GM19452 (cell line): ENCODE measurements around the gene PPM1L.

ENCODE experiments used
- ATAC-seq: cut with Tn5 transposase; IDR thresholded peaks from one replicate; pipeline ENCODE4 v1.9.1; 2021; ENCODE audit not compliant: unreplicated experiment

The PPM1L gene

GRCh38 chr3:160806094-160806493 is 50.1 kb downstream of the PPM1L start:
- no peak for ATAC-seq

- no peak for ATAC-seq
These were observed 50.7 kb downstream of the PPM1L start for GRCh38 chr3:160806686-160807085.

GRCh38 chr3:160808838-160809237 is 52.8 kb downstream of the PPM1L start:
- ATAC-seq = no peak

- ATAC-seq = no peak
These were observed 53.4 kb downstream of the PPM1L start for GRCh38 chr3:160809453-160809852.

GRCh38 chr3:160810362-160811236 is 54.6 kb downstream of the PPM1L start:
- no peak for ATAC-seq

GRCh38 chr3:160811237-160811548 is 55.2 kb downstream of the PPM1L start:
- no peak for ATAC-seq

- ATAC-seq = no peak
These were observed 56.3 kb downstream of the PPM1L start for GRCh38 chr3:160812304-160812703.

GRCh38 chr3:160815280-160815679 is 59.2 kb downstream of the PPM1L start:
- ATAC-seq = no peak

GRCh38 chr3:160820022-160820421 is 64.0 kb downstream of the PPM1L start:
- ATAC-seq = no peak

- no peak for ATAC-seq
These were observed 64.4 kb downstream of the PPM1L start for GRCh38 chr3:160820430-160820829.

- no peak for ATAC-seq
These were observed 66.9 kb downstream of the PPM1L start for GRCh38 chr3:160822936-160823335.

- ATAC-seq = no peak
These were observed 69.3 kb downstream of the PPM1L start for GRCh38 chr3:160825311-160825800.

GRCh38 chr3:160826408-160826807 is 70.4 kb downstream of the PPM1L start:
- no peak for ATAC-seq

GRCh38 chr3:160826991-160827390 is 71.0 kb downstream of the PPM1L start:
- ATAC-seq = no peak

GRCh38 chr3:160827516-160827915 is 71.5 kb downstream of the PPM1L start:
- no peak for ATAC-seq

GRCh38 chr3:160828880-160829279 is 72.8 kb downstream of the PPM1L start:
- ATAC-seq = no peak

- ATAC-seq = no peak
These were observed 73.5 kb downstream of the PPM1L start for GRCh38 chr3:160829486-160830009.

- ATAC-seq = no peak
These were observed 74.8 kb downstream of the PPM1L start for GRCh38 chr3:160830796-160831195.

- no peak for ATAC-seq
These were observed 75.4 kb downstream of the PPM1L start for GRCh38 chr3:160831401-160831800.

- ATAC-seq = no peak
These were observed 81.5 kb downstream of the PPM1L start for GRCh38 chr3:160837394-160837980.

GRCh38 chr3:160840590-160840989 is 84.6 kb downstream of the PPM1L start:
- no peak for ATAC-seq

GRCh38 chr3:160841455-160841854 is 85.4 kb downstream of the PPM1L start:
- ATAC-seq = no peak
